Body of pancreas (tissue), 4 donors: Measurements from ENCODE around the gene MTRFR.

Experiments used
- POLR2A ChIP-seq, 3 donors: fragments of 450-650 bp; IDR thresholded peaks; one replicate each; pipeline ENCODE4 v1.6.1; 2016; ENCODE audit warnings: antibody characterized with exemption in 3 of 3, mild to moderate bottlenecking in 2 of 3
- TF ChIP-seq, protein P1 (sequence below), 7 experiments: fragments of 450-650 bp in 4 of 7; fragments of 200-600 bp in 3 of 7; sonication (generic) in 3 of 7; IDR thresholded peaks; one replicate each; pipeline ENCODE4 v1.5.1; 2016 to 2019; ENCODE audit warnings: antibody characterized with exemption in 7 of 7

DNA sequence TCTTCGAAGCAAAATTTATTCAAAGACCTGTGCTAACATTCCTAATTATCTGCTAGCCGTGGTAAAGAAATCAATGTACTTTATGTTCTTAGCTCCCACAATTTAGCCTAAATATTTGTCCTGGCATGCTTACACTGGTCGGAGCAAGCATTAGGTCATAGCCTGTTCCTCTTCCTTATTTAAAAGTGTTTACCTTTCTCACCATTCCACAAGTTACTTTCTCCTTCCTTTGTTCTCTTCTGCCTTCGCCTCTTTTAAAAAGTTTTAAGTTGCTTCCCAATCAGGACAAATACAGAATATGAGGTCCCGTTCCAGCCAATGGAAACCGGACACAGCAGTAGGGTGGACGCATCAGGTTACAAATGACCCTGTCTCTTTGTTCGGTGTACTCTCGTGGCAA is 26.8 kb downstream of the MTRFR start:
- TF ChIP-seq, protein P1, sequence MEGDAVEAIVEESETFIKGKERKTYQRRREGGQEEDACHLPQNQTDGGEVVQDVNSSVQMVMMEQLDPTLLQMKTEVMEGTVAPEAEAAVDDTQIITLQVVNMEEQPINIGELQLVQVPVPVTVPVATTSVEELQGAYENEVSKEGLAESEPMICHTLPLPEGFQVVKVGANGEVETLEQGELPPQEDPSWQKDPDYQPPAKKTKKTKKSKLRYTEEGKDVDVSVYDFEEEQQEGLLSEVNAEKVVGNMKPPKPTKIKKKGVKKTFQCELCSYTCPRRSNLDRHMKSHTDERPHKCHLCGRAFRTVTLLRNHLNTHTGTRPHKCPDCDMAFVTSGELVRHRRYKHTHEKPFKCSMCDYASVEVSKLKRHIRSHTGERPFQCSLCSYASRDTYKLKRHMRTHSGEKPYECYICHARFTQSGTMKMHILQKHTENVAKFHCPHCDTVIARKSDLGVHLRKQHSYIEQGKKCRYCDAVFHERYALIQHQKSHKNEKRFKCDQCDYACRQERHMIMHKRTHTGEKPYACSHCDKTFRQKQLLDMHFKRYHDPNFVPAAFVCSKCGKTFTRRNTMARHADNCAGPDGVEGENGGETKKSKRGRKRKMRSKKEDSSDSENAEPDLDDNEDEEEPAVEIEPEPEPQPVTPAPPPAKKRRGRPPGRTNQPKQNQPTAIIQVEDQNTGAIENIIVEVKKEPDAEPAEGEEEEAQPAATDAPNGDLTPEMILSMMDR (IDR thresholded peaks at IDR 0.05): no peak
- TF ChIP-seq POLR2A (IDR thresholded peaks at IDR 0.05): no peak
